H54 (cell line): Measurements from ENCODE around the gene GPR137B.

Experiments
- DNase-seq: peaks from one replicate; pipeline ENCODE4 v3.0.0; 2011; ENCODE audit warnings: low spot score, mixed read lengths; ENCODE audit not compliant: insufficient read length
- FAIRE-seq: peaks from 3 replicates; lab custom pipeline; 2011; peaks lifted over from hg19 to GRCh38; lab: Jason Lieb, UNC
- POLR2A ChIP-seq: IDR thresholded peaks from 2 replicates; pipeline ENCODE4 v1.6.1; 2011; ENCODE audit warnings: low read depth, mild to moderate bottlenecking, low read length

The GPR137B gene

GRCh38 chr1:236240675-236241074 is 98.3 kb downstream of the GPR137B start:
- no peak for DNase-seq
- TF ChIP-seq POLR2A = no peak
- FAIRE-seq = no peak

GRCh38 chr1:236242568-236242967 is 100.2 kb downstream of the GPR137B start:
- DNase-seq (no peak), FAIRE-seq (no peak)
- no peak for TF ChIP-seq POLR2A

GRCh38 chr1:236247286-236247685 is 104.9 kb downstream of the GPR137B start:
- no peak for TF ChIP-seq POLR2A
- FAIRE-seq (no peak), DNase-seq (no peak)

GRCh38 chr1:236251587-236251986 is 109.2 kb downstream of the GPR137B start:
- no peak for TF ChIP-seq POLR2A
- DNase-seq (no peak), FAIRE-seq (no peak)

GRCh38 chr1:236253119-236253518 is 110.8 kb downstream of the GPR137B start:
- no peak for DNase-seq
- FAIRE-seq = no peak
- no peak for TF ChIP-seq POLR2A

GRCh38 chr1:236253918-236254637 is 111.7 kb downstream of the GPR137B start:
- no peak for TF ChIP-seq POLR2A
- FAIRE-seq = no peak
- no peak for DNase-seq

- TF ChIP-seq POLR2A = no peak
- FAIRE-seq (no peak), DNase-seq (no peak)
These were observed 114.9 kb downstream of the GPR137B start for GRCh38 chr1:236257216-236257615.

- FAIRE-seq (no peak), DNase-seq (no peak)
- no peak for TF ChIP-seq POLR2A
These were observed 115.8 kb downstream of the GPR137B start for GRCh38 chr1:236258114-236258622.
